ENCODE results near the gene KATNB1.

- no peak for TF ChIP-seq CTCF (conservative IDR thresholded peaks at IDR 0.05; ENCODE audit: low read depth, low read length)
- TF ChIP-seq EZH2 (IDR thresholded peaks at IDR 0.05; ENCODE audit: low read length, unreplicated experiment), result no peak
These were observed 53.4 kb downstream of the KATNB1 start for GRCh38 chr16:57788951-57789350.
